Mucosa of descending colon (tissue), 3 donors: ENCODE results near the gene XRCC3. TPM values are rescaled to one million over a fixed set of nuclear protein-coding genes. Genes with fewer than 3 reads are reported as not detected.

Experiments used
- ATAC-seq: fragments of 200-7000 bp; cut with Tn5 transposase; one replicate; pipeline ENCODE4 v1.9.1; 2020; ENCODE audit warnings: mild to moderate bottlenecking, moderate library complexity
- DNase-seq, 3 donors: peaks; one replicate each; pipeline ENCODE4 v3.0.0-alpha.2; 2020
- H3K36me3 ChIP-seq: fragments of 200-600 bp; one replicate; pipeline ENCODE4 v1.8.0; 2021; ENCODE audit warnings: low read depth, mild to moderate bottlenecking
- H3K4me1 ChIP-seq: fragments of 200-600 bp; one replicate; pipeline ENCODE4 v1.8.0; 2021; ENCODE audit warnings: low read depth, mild to moderate bottlenecking
- H3K4me3 ChIP-seq: fragments of 200-600 bp; one replicate; pipeline ENCODE4 v1.8.0; 2021; ENCODE audit warnings: mild to moderate bottlenecking
- H3K9me3 ChIP-seq: fragments of 200-600 bp; one replicate; pipeline ENCODE4 v1.8.0; 2021; ENCODE audit warnings: mild to moderate bottlenecking
- intact Hi-C, 2 donors: fragments of 100-400 bp; cut with DNase I in 1 of 2; cut with micrococcal nuclease in 1 of 2; formaldehyde crosslinking; loops; one replicate each; pipeline versions ENCODE4 v1.11.0 to v1.11.1; 2022; cut with DNase I, micrococcal nuclease
- total RNA-seq, 3 donors: library from RNA; stranded (reverse); fragmentation: NEBNext Ultra II Directional in 2 of 3; extraction: Animal tissue kit (Norgen Biotek cat#: 25700) in 2 of 3; gene quantifications; one replicate each; pipeline versions ENCODE4 v1.2.1 to v1.2.4, GENCODE V29; 2021 to 2023
- TF ChIP-seq, protein P1 (sequence below): fragments of 200-600 bp; IDR thresholded peaks from one replicate; pipeline ENCODE4 v1.8.0; 2022; ENCODE audit warnings: antibody characterized with exemption, mild to moderate bottlenecking
- donor health status: DM: no; HTN: no; CAD: no; lungs with moderate emphysema.
- donor health status: DM: no; HTN: no; CAD: no.
- donor health status: DM: no; HTN: yes; CAD: no.

Gene XRCC3
- total RNA-seq, 3 donors from 2014 or later: 7.7 to 17.8 (median 11.0) TPM

DNA sequence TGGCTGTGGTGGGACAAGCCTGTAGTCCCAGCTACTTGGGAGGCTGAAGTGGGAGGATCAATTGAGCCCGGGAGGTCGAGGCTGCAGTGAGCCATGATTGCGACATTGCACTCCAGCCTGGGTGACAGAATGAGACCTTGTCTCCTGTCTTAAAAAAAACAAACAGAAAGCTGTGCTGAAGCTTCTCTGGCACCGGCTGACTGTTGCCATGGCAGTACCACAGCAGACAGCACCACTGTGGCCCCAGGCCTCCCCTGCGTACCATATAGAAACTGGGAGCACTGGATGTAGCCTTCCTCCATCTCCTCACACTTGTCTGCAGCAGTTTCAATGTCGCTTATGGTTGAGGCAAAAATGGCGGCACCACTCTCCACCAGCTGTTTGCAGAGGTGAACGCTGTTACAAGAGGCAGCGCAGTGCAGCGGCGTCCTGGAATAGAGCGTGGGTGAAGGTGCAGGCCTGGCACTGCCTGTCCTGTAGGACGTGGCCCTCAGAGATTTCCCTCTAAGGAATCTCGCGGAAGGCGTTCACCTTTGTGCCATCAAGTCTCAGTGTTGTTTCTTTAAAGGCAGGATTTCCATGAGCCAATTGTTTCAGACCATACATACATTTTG lies 22.3 kb upstream of the XRCC3 start:
- DNase-seq (no peak), ATAC-seq (no peak)
- TF ChIP-seq, protein P1, sequence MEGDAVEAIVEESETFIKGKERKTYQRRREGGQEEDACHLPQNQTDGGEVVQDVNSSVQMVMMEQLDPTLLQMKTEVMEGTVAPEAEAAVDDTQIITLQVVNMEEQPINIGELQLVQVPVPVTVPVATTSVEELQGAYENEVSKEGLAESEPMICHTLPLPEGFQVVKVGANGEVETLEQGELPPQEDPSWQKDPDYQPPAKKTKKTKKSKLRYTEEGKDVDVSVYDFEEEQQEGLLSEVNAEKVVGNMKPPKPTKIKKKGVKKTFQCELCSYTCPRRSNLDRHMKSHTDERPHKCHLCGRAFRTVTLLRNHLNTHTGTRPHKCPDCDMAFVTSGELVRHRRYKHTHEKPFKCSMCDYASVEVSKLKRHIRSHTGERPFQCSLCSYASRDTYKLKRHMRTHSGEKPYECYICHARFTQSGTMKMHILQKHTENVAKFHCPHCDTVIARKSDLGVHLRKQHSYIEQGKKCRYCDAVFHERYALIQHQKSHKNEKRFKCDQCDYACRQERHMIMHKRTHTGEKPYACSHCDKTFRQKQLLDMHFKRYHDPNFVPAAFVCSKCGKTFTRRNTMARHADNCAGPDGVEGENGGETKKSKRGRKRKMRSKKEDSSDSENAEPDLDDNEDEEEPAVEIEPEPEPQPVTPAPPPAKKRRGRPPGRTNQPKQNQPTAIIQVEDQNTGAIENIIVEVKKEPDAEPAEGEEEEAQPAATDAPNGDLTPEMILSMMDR: no peak
- H3K4me3 ChIP-seq: no peak overlapping the region
- no peaks in the 10 kb centered on the region for H3K4me1 ChIP-seq
- intact Hi-C loops: no loop called here
- no peaks in the 10 kb centered on the region for H3K36me3 ChIP-seq
- no peaks in the 10 kb centered on the region for H3K9me3 ChIP-seq

DNA sequence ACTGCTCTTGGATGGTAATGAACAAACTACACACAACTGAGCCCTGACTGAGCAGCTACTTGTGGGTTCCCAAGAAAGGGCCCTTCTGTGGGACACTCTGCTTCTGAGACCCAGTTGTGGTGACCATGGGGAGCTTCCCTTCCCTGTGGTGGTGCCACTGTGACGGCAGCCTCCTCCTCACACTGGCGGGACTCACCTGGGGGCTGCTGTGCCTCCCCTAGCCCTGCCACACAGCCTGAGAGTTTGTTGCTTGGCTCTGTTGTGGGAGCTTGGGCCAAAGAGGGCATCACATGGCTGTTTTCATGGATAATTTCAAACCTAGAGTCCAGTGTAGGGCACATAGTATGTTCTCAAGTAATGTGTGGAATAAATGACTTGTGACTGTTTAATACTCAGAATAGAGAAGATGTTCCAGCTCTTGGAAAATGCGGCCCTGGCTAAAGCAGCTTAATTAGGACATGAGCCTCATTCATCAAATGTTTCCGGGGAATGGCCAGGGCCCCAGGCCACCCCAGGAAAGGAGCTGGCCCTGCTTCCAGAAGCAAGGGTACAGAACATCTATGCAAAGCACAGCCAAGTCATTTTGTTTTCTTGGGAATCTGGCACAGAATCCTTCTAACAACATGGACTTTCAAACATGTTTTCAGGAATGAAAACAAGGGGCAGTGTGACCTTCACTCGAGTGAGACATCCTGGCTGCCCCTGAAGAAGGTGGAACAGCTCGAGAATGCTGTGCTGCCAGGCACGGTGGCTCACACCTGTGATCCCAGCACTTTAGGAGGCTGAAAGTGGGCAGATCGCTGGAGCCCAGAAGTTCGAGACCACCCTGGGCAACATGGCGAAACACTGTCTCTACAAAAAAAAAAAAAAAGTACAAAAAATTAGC lies 21.5 kb upstream of the XRCC3 start:
- Histone ChIP-seq H3K9me3 (no peaks in the 10 kb centered on the region), H3K4me3 (no peak overlapping the region), H3K4me1 (no peaks in the 10 kb centered on the region), H3K36me3 (no peaks in the 10 kb centered on the region)
- TF ChIP-seq, protein P1: no peak
- intact Hi-C loops: no loop called here
- ATAC-seq: no peak
- no peak for DNase-seq

GRCh38 chr14:103735815-103736545 lies 20.7 kb upstream of the XRCC3 start:
- H3K4me1 ChIP-seq: no peaks in the 10 kb centered on the region
- intact Hi-C loops: no loop called here

GRCh38 chr14:103735439-103735814 lies 20.2 kb upstream of the XRCC3 start:
- ATAC-seq (no peak), DNase-seq (no peak)
- Histone ChIP-seq H3K4me1 (no peaks in the 10 kb centered on the region), H3K9me3 (no peaks in the 10 kb centered on the region), H3K4me3 (no peak overlapping the region), H3K36me3 (no peaks in the 10 kb centered on the region)
- intact Hi-C loops: no loop called here
- TF ChIP-seq, protein P1: no peak

More at GRCh38 chr14:103735815-103736545, 20.7 kb upstream of the XRCC3 start:
- Histone ChIP-seq H3K4me3 (no peak overlapping the region), H3K9me3 (no peaks in the 10 kb centered on the region), H3K36me3 (no peaks in the 10 kb centered on the region)
- DNase-seq (no peak), ATAC-seq (no peak)
- TF ChIP-seq, protein P1: no peak

- ATAC-seq (no peak), DNase-seq (no peak)
- TF ChIP-seq, protein P1: no peak
- Histone ChIP-seq H3K9me3 (no peaks in the 10 kb centered on the region), H3K4me1 (no peaks in the 10 kb centered on the region), H3K36me3 (no peaks in the 10 kb centered on the region), H3K4me3 (no peak overlapping the region)
- intact Hi-C loops: no loop called here
Measured at GRCh38 chr14:103735022-103735421, 19.8 kb upstream of the XRCC3 start.
